ENCODE results near the gene PTRH1. TPM values are rescaled to one million over a fixed set of nuclear protein-coding genes. Genes with fewer than 3 reads are reported as not detected.

Gene PTRH1
- total and polyA plus RNA-seq, 7 donors = 7.9 to 44.6 (median 21.8) TPM

DNA sequence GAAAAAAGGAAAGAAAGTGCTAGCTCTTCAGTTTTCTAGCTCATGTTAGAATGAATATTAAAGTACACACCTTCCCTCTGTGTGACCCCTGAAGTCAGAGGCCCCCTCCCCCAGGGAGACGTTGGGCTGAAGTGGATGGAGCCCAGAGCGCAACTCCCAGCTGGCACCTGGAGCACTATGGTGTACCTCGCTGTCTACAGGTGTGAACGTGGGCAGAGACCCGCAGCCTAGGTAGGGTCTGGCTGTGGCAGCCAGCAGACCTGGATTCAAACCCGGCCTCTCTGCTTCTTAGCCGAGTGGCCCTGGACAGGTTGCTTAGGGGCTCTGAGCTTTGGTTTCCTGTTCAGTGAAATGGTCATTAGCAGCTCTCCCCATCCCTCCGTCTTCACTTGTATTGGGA, 13.3 kb upstream of the PTRH1 start:
- Histone ChIP-seq H3K4me1 (no peaks in the 10 kb centered on the region), H3K27ac (no peak overlapping the region), H3K36me3 (ENCODE audit: insufficient read depth in 1 of 2, low read depth in 1 of 2) (peaks cover 0 to 31% of the 10 kb centered on the region in 2 donors), H3K9me3 (no peaks in the 10 kb centered on the region), H3K4me3 (no peak overlapping the region), H3K27me3 (ENCODE audit: insufficient read depth in 3 of 3, low read length in 2 of 3) (no peaks in the 10 kb centered on the region)
- WGBS, 3 donors = 85 to 88% (median 87%) methylated on average over 8 of the region's 8 CpGs
- no peak for DNase-seq
- ATAC-seq = no peak
- TF ChIP-seq, protein P1, sequence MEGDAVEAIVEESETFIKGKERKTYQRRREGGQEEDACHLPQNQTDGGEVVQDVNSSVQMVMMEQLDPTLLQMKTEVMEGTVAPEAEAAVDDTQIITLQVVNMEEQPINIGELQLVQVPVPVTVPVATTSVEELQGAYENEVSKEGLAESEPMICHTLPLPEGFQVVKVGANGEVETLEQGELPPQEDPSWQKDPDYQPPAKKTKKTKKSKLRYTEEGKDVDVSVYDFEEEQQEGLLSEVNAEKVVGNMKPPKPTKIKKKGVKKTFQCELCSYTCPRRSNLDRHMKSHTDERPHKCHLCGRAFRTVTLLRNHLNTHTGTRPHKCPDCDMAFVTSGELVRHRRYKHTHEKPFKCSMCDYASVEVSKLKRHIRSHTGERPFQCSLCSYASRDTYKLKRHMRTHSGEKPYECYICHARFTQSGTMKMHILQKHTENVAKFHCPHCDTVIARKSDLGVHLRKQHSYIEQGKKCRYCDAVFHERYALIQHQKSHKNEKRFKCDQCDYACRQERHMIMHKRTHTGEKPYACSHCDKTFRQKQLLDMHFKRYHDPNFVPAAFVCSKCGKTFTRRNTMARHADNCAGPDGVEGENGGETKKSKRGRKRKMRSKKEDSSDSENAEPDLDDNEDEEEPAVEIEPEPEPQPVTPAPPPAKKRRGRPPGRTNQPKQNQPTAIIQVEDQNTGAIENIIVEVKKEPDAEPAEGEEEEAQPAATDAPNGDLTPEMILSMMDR (IDR thresholded peaks at IDR 0.05) = no peak
- intact Hi-C loops (cut with DNase I) = no loop called here

GRCh38 chr9:127726871-127727270, 11.4 kb upstream of the PTRH1 start:
- no peaks in the 10 kb centered on the region for H3K9me3 ChIP-seq
- H3K36me3 ChIP-seq (ENCODE audit: insufficient read depth in 1 of 2, low read depth in 1 of 2) = peaks cover 0 to 13% of the 10 kb centered on the region in 2 donors
- H3K27ac ChIP-seq = no peak overlapping the region
- H3K4me1 ChIP-seq = no peaks in the 10 kb centered on the region
- TF ChIP-seq, protein P1 (IDR thresholded peaks at IDR 0.05) = no peak
- H3K27me3 ChIP-seq (ENCODE audit: insufficient read depth in 3 of 3, low read length in 2 of 3) = no peaks in the 10 kb centered on the region
- ATAC-seq = no peak
- H3K4me3 ChIP-seq = no peak overlapping the region
- DNase-seq = no peak
- WGBS, 3 donors = 70 to 74% (median 73%) methylated on average over 8 of the region's 8 CpGs
- intact Hi-C loops (cut with DNase I) = no loop called here

DNA sequence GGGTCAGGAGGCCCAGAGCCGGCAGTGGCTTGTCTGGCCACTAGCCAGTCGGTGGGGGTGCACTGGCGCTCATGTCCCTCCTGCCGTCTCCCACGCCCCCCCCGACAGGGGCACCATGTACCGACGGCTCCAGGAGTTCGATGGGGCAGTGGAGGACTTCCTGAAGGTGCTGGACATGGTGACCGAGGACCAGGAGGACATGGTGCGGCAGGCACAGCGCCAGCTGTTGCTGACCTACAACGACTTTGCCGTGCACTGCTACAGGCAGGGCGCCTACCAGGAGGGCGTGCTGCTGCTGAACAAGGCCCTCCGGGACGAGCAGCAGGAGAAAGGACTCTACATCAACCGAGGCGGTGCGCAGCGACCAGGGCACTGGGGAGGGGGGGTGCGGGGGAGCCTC, 8.5 kb upstream of the PTRH1 start:
- peak in 1 of 2 donors; percentile 55 for DNase-seq
- TF ChIP-seq, protein P1 (IDR thresholded peaks at IDR 0.05) = no peak
- peak in 1 of 4 donors; percentile 36 for ATAC-seq
- Histone ChIP-seq H3K36me3 (ENCODE audit: insufficient read depth in 1 of 2, low read depth in 1 of 2) (no peaks in the 10 kb centered on the region), H3K27me3 (ENCODE audit: insufficient read depth in 3 of 3, low read length in 2 of 3) (no peaks in the 10 kb centered on the region), H3K27ac (no peak overlapping the region), H3K4me3 (no peak overlapping the region), H3K4me1 (no peaks in the 10 kb centered on the region), H3K9me3 (no peaks in the 10 kb centered on the region)
- intact Hi-C loops (cut with DNase I) = no loop called here
- WGBS, 3 donors = 36 to 43% (median 36%) methylated on average over 23 of the region's 23 CpGs

DNA sequence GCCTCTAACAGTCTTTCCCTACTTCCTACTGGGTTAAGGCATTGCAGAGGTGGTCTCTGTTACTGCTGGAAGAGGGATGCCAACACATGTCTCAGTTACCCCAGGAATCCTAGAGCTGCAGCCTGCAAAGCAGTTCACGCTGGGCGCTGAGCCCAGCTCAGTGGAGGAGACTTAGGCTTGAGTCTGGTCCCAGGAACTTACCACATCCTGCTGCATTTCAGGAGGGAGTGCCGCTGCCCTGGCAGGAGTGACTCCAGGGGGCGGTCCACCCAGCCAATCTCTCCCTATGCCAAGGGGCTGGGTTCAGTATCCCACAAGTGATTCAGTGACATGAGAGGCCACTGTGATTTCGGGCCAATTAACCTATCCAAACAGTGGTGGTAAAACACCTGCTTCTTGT, 8.0 kb upstream of the PTRH1 start:
- no peak overlapping the region for H3K27ac ChIP-seq
- H3K4me3 ChIP-seq = no peak overlapping the region
- 69 to 83% (median 81%) methylated on average over 5 of the region's 5 CpGs for WGBS, 3 donors
- intact Hi-C loops (cut with DNase I) = no loop called here
- no peak for DNase-seq
- H3K27me3 ChIP-seq (ENCODE audit: insufficient read depth in 3 of 3, low read length in 2 of 3) = no peaks in the 10 kb centered on the region
- H3K9me3 ChIP-seq = no peaks in the 10 kb centered on the region
- no peak for ATAC-seq
- TF ChIP-seq, protein P1 (IDR thresholded peaks at IDR 0.05) = no peak
- H3K36me3 ChIP-seq (ENCODE audit: insufficient read depth in 1 of 2, low read depth in 1 of 2) = no peaks in the 10 kb centered on the region
- H3K4me1 ChIP-seq = no peaks in the 10 kb centered on the region

DNA sequence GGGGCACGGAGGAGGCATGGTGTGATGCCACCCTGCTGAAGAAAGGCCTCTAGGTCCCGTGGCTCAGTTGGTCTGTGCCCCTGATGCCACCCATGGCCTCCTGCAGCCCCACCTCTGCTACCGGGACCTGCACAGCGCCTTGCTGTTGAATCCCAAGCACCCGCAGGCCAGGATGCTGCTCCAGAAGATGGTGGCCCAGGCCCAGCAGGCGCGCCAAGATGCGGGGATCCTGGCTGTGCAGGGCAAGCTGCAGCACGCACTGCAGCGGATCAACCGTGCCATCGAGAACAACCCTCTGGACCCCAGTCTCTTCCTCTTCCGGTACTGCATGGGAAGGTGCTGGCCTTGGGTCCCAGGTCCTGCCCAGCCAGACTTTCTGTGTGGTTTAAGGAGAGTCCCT, 7.5 kb upstream of the PTRH1 start:
- no peak for DNase-seq
- H3K27me3 ChIP-seq (ENCODE audit: insufficient read depth in 3 of 3, low read length in 2 of 3) = no peaks in the 10 kb centered on the region
- no peaks in the 10 kb centered on the region for H3K36me3 ChIP-seq (ENCODE audit: insufficient read depth in 1 of 2, low read depth in 1 of 2)
- no peaks in the 10 kb centered on the region for H3K9me3 ChIP-seq
- no peaks in the 10 kb centered on the region for H3K4me1 ChIP-seq
- no peak overlapping the region for H3K27ac ChIP-seq
- intact Hi-C loops (cut with DNase I) = no loop called here
- no peak for ATAC-seq
- TF ChIP-seq, protein P1 (IDR thresholded peaks at IDR 0.05) = no peak
- no peak overlapping the region for H3K4me3 ChIP-seq
- WGBS, 3 donors = 96 to 97% (median 97%) methylated on average over 11 to 13 of the region's 13 CpGs
